Activated T-cell treated with anti-CD3 and anti-CD28 coated beads, Interleukin-2, amount 50 U/mL, for 24 hours (primary cell): ENCODE measurements around the gene CAPN2.
A peak's percentile ranks its signal among the peaks of the same experiment; 100 is the strongest.
"Not testable (repeated sequence)": the region's sequence is repeated elsewhere in the genome, so short reads cannot be mapped to it uniquely, and the experiment has no call there.

Experiments used
- DNase-seq: peaks from one replicate; pipeline ENCODE4 v3.0.0-alpha.2; 2020
- H3K27ac Mint-ChIP-seq: 2 replicates; pipeline ENCODE4 v1.8.0; 2020; ENCODE audit warnings: mild to moderate bottlenecking, mixed read lengths
- H3K27me3 Mint-ChIP-seq: 2 replicates; pipeline ENCODE4 v1.8.0; 2020; ENCODE audit warnings: mixed read lengths
- H3K36me3 Mint-ChIP-seq: 2 replicates; pipeline ENCODE4 v1.8.0; 2020; ENCODE audit warnings: low read depth, mixed read lengths
- H3K4me1 Mint-ChIP-seq: 2 replicates; pipeline ENCODE4 v1.8.0; 2020; ENCODE audit warnings: low read depth, mixed read lengths
- H3K4me3 Mint-ChIP-seq: 2 replicates; pipeline ENCODE4 v1.8.0; 2020; ENCODE audit warnings: mild to moderate bottlenecking, moderate library complexity, mixed read lengths
- H3K9me3 Mint-ChIP-seq: 2 replicates; pipeline ENCODE4 v1.8.0; 2020; ENCODE audit warnings: mixed read lengths

CAPN2 gene

GRCh38 chr1:223788746-223789415 is 76.5 kb downstream of the CAPN2 start:
- Mint-ChIP-seq H3K4me3 (no peak overlapping the region), H3K36me3 (peaks cover 88% of the 10 kb centered on the region), H3K27me3 (no peaks in the 10 kb centered on the region), H3K4me1 (no peaks in the 10 kb centered on the region), H3K9me3 (no peaks in the 10 kb centered on the region), H3K27ac (peak overlapping the region; percentile 45)
- no peak for DNase-seq

- Mint-ChIP-seq H3K4me1 (peaks cover 1% of the 10 kb centered on the region), H3K9me3 (no peaks in the 10 kb centered on the region), H3K36me3 (peaks cover 86% of the 10 kb centered on the region), H3K27me3 (no peaks in the 10 kb centered on the region), H3K4me3 (no peak overlapping the region), H3K27ac (no peak overlapping the region)
- DNase-seq: no peak
Measured at GRCh38 chr1:223792046-223792445, 79.7 kb downstream of the CAPN2 start.

- Mint-ChIP-seq H3K4me3 (no peak overlapping the region), H3K27ac (peak overlapping the region; percentile 29), H3K4me1 (peaks cover 1% of the 10 kb centered on the region), H3K27me3 (no peaks in the 10 kb centered on the region), H3K9me3 (no peaks in the 10 kb centered on the region), H3K36me3 (peaks cover 88% of the 10 kb centered on the region)
- no peak for DNase-seq
Measured at GRCh38 chr1:223793716-223794115, 81.4 kb downstream of the CAPN2 start.

- Mint-ChIP-seq H3K4me3 (no peak overlapping the region), H3K27ac (peak overlapping the region; percentile 23), H3K27me3 (no peaks in the 10 kb centered on the region), H3K4me1 (peaks cover 1% of the 10 kb centered on the region), H3K9me3 (no peaks in the 10 kb centered on the region), H3K36me3 (peaks cover 86% of the 10 kb centered on the region)
- no peak for DNase-seq
Measured at GRCh38 chr1:223794136-223794880, 82.0 kb downstream of the CAPN2 start.

- H3K4me3 Mint-ChIP-seq: no peak overlapping the region
- H3K36me3 Mint-ChIP-seq: peaks cover 88% of the 10 kb centered on the region
Measured at GRCh38 chr1:223796210-223796609, 83.9 kb downstream of the CAPN2 start.

GRCh38 chr1:223802032-223802431 is 89.7 kb downstream of the CAPN2 start:
- H3K27ac Mint-ChIP-seq: no peak overlapping the region
- peaks cover 93% of the 10 kb centered on the region for H3K36me3 Mint-ChIP-seq
- no peaks in the 10 kb centered on the region for H3K4me1 Mint-ChIP-seq
- no peaks in the 10 kb centered on the region for H3K27me3 Mint-ChIP-seq
- no peaks in the 10 kb centered on the region for H3K9me3 Mint-ChIP-seq
- DNase-seq: no peak
- H3K4me3 Mint-ChIP-seq: no peak overlapping the region

More at GRCh38 chr1:223796210-223796609, 83.9 kb downstream of the CAPN2 start:
- Mint-ChIP-seq H3K4me1 (peaks cover 1% of the 10 kb centered on the region), H3K27ac (no peak overlapping the region), H3K9me3 (no peaks in the 10 kb centered on the region), H3K27me3 (no peaks in the 10 kb centered on the region)
- DNase-seq: no peak

- no peaks in the 10 kb centered on the region for H3K4me1 Mint-ChIP-seq
- H3K4me3 Mint-ChIP-seq: no peak overlapping the region
- no peaks in the 10 kb centered on the region for H3K9me3 Mint-ChIP-seq
- peaks cover 93% of the 10 kb centered on the region for H3K36me3 Mint-ChIP-seq
- H3K27ac Mint-ChIP-seq: no peak overlapping the region
- H3K27me3 Mint-ChIP-seq: no peaks in the 10 kb centered on the region
- no peak for DNase-seq
Measured at GRCh38 chr1:223802602-223803001, 90.3 kb downstream of the CAPN2 start.

GRCh38 chr1:223803211-223803610 is 90.9 kb downstream of the CAPN2 start:
- no peak for DNase-seq
- H3K4me3 Mint-ChIP-seq: no peak overlapping the region
- no peaks in the 10 kb centered on the region for H3K4me1 Mint-ChIP-seq
- no peaks in the 10 kb centered on the region for H3K27me3 Mint-ChIP-seq
- H3K27ac Mint-ChIP-seq: no peak overlapping the region
- H3K9me3 Mint-ChIP-seq: no peaks in the 10 kb centered on the region
- peaks cover 93% of the 10 kb centered on the region for H3K36me3 Mint-ChIP-seq

- not testable (repeated sequence) for DNase-seq, H3K27me3 Mint-ChIP-seq, H3K27ac Mint-ChIP-seq, H3K4me3 Mint-ChIP-seq, H3K9me3 Mint-ChIP-seq
- Mint-ChIP-seq H3K4me1 (peaks cover 25% of the 10 kb centered on the region), H3K36me3 (peaks cover 85% of the 10 kb centered on the region)
Measured at GRCh38 chr1:223809905-223810304, 97.6 kb downstream of the CAPN2 start.

- H3K36me3 Mint-ChIP-seq: peaks cover 84% of the 10 kb centered on the region
- H3K4me1 Mint-ChIP-seq: peaks cover 32% of the 10 kb centered on the region
- no peak for DNase-seq
- H3K27ac Mint-ChIP-seq: no peak overlapping the region
- no peaks in the 10 kb centered on the region for H3K27me3 Mint-ChIP-seq
- H3K4me3 Mint-ChIP-seq: no peak overlapping the region
- H3K9me3 Mint-ChIP-seq: no peaks in the 10 kb centered on the region
Measured at GRCh38 chr1:223810586-223810985, 98.2 kb downstream of the CAPN2 start.

- no peak for DNase-seq
- Mint-ChIP-seq H3K27me3 (no peaks in the 10 kb centered on the region), H3K36me3 (peaks cover 80% of the 10 kb centered on the region), H3K27ac (no peak overlapping the region), H3K4me1 (peaks cover 38% of the 10 kb centered on the region), H3K4me3 (no peak overlapping the region), H3K9me3 (no peaks in the 10 kb centered on the region)
Measured at GRCh38 chr1:223811634-223812101, 99.3 kb downstream of the CAPN2 start.

- Mint-ChIP-seq H3K4me1 (peaks cover 39% of the 10 kb centered on the region), H3K27me3 (no peaks in the 10 kb centered on the region), H3K36me3 (peaks cover 68% of the 10 kb centered on the region), H3K4me3 (no peak overlapping the region), H3K27ac (peak overlapping the region; percentile 56), H3K9me3 (no peaks in the 10 kb centered on the region)
- DNase-seq: no peak
Measured at GRCh38 chr1:223813645-223814044, 101.3 kb downstream of the CAPN2 start.

- Mint-ChIP-seq H3K36me3 (peaks cover 73% of the 10 kb centered on the region), H3K9me3 (no peaks in the 10 kb centered on the region), H3K4me3 (no peak overlapping the region), H3K27ac (peak overlapping the region; percentile 48), H3K27me3 (no peaks in the 10 kb centered on the region), H3K4me1 (peaks cover 41% of the 10 kb centered on the region)
- DNase-seq: no peak
Measured at GRCh38 chr1:223815020-223815853, 102.9 kb downstream of the CAPN2 start.

- no peak overlapping the region for H3K4me3 Mint-ChIP-seq
- DNase-seq: no peak
- no peak overlapping the region for H3K27ac Mint-ChIP-seq
- no peaks in the 10 kb centered on the region for H3K27me3 Mint-ChIP-seq
- peaks cover 36% of the 10 kb centered on the region for H3K4me1 Mint-ChIP-seq
- no peaks in the 10 kb centered on the region for H3K9me3 Mint-ChIP-seq
- peaks cover 73% of the 10 kb centered on the region for H3K36me3 Mint-ChIP-seq
Measured at GRCh38 chr1:223815865-223816264, 103.5 kb downstream of the CAPN2 start.
